DMS153 treated with DMSO at 0.1 percent for 48 hours (cell line): Measurements from ENCODE around the gene TMEM92.

Experiments
- DNase-seq: peaks from one replicate; lab custom pipeline; 2025; ENCODE audit not compliant: unreplicated experiment; lab: John Stamatoyannopoulos, UW

Gene TMEM92

DNA sequence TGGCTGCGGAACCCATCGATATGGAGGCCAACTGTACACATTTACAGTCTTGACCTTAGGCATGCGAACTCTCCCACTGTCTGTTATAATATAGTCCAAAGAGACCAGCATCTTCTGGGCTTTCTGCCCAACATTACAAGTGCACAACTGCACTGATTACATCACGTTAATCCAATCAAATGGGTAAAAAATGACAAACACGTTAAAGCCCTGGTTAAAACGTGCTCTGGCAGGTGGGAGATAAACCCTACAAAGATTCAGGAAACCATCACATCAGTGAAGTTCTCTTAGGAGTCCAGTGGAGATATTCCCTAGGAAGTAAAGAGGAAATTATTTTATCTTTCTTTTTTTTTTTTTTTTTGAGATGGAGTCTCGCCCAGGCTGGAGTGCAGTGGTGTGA is 48.0 kb downstream of the TMEM92 start:
- DNase-seq = no peak

DNA sequence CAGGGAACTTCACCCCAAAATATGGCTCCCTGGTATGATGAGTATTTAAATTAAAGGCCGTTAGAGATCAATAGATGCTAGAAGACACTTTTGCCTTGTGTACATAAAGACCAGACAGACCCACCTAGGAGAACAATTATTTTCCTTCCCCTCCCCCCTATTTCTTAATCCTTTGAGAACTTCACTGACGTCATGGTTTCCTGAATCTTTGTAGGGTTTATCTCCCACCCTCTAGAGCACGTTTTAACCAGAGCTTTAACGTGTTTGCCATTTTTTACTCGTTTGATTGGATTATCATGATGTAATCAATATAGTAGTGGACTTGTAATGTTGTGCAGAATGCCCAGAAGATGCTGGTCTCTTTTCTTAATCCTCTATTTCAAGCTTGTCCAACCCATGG is 48.8 kb downstream of the TMEM92 start:
- DNase-seq = no peak

DNA sequence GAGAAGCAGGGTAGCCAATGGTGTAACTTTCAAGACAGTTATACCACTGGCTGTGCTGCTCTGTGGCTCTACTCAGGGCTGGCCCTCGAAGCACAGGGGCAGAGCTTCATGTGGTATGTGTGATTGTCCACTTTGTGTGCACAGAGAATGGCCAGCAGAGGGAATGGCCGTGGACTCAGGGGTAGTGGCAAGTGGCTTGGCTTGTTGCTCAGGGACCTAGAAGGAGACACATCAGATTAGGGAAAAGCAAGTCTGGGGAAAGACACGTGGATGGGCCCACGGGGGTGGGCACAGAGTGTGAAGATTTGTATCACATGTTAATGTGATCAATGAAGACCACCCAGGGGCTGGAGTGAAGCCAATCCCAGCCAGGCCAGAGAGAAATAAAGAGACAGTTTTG is 51.6 kb downstream of the TMEM92 start:
- no peak for DNase-seq

DNA sequence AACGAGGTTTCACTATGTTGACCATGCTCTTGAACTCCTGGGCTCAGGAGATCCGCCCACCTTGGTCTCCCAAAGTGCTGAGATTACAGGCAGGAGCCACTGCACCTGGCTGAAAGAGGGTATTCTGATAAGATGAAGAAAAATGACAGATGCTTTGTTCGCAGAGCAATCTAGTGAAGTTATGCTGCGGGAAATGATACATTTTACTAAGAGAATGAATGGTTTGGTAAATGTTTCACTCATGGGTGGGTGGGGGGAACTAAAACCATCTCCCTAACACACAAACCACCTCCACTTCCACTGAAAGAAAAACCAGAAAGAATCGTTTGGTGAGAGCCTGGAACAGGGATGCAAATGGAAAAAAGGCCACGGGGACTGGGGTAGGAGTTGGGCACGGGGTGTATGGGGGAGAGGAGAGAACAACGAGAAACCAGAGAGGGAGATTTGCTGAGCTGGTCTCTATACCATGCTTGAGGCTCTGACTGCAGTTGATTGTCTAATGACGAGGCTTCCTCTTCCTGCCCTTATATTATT is 52.6 kb downstream of the TMEM92 start:
- DNase-seq = no peak

DNA sequence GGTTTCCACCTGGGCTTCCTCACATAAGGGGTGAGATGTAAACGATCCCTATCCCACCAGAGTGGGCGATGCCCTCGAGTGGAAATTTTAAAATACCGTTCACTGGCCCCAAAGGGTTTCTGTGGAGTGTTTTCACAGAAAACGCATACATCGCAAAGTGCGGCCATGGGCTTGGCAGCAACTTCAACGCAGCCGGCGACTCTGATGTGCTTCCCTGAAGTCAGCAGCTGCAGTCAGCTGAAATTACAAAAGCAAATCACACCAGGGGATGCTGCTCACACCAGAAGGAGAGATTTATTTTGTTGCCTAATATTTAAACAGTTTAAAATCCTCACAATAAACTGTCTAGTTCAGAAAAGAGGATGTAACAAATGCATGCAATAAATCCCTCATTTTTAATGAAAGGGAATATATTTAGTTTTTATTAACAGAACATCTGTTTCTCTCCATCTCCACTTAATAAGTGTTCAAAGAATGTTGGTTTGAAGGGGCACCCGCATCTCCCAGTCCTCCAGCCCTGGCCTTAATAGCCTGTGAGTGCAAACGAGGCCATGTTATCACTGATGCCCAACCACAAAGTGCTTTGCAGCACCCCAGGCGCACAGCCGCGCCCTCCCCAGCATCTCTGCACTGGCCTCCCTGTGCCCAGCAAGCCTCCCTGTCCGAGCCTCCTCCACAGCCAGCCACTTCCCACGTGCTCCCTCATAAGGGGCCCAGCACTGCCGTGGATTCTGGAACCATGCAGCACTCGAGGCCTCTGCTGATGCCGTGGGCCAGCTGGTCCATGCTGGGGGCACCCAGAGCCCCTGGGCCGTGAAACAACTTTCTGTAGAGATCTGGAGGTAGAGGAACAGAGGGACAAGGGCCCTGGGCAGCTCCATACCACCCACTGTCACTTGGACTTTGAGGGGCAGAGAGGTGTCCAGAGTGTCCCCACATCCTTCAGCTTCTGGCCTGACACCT is 54.4 kb downstream of the TMEM92 start:
- DNase-seq = no peak

DNA sequence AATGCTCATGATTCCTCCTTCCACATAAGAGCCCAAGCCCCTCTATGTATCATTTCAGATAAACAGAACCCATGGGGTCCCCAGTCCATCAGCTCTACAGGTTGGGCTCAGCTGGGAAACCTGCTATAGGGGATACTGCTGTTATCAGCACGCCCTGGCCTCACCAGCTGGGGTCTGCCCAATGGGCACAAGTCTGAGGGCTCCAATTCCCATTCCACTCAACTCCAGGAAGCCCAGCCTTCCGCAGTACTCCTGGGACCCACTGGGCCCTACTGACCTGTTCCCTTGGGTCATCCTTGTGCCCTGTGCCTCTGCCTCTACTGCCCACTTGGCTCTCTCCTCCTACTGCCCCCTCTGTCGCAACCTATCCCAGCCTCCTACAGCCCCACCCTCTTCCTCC is 55.5 kb downstream of the TMEM92 start:
- DNase-seq = no peak

DNA sequence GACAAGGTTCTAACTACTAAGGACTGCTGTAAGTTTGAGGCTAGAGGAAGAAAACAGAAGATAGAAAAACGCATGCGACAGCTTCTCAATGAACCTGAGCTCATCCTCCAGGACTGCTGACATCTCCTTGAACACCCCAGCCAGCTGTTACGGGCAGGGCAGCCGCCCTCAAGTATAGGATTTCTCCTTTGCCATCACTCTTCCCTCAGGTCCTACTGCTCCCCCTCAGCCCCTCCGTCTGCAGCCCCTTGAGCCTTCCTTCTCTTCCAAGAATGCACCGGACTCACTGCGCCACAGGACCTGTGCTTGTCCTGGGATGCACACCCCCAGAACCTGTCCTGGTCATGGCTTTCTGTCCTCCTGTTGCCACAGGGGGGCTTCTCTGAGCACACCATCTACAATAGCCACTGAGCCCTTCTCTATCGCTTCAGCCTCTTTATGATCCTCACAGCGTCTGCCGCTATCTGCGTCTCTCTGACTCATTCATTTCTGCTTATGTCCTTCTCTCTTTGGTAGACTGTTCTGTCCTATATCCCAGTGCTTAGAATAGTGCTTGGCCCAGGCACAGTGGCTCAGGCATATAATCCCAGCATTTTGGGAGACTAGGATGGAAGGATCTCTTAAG is 56.0 kb downstream of the TMEM92 start:
- DNase-seq = no peak
